ENCODE measurements around the gene GTF2H3. TPM values are rescaled to one million over a fixed set of nuclear protein-coding genes. Genes with fewer than 3 reads are reported as not detected.

The GTF2H3 gene
- total and polyA plus RNA-seq, 10 of the 15 experiments (the other 5 are each of a cell fraction or from before 2014, with no cell fraction given): 20.6 to 62.9 (median 34.7) TPM

DNA sequence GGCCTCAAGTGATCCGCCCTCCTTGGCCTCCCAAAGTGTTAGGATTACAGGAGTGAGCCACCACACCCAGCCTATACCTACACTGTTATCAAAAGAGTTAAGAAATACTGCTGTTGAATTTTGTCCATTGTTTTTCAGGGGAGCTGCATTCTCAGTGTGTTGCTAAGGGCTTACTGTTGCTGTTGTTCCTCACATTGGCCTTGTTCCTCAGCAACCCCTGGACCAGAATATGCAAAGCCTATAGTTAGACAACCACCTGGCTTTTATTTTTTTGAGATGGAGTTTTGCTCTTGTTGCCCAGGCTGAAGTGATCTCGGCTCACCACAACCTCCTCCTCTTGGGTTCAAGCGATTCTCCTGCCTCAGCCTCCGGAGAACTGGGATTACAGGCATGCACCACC, 73.8 kb downstream of the GTF2H3 start:
- Histone ChIP-seq H3K79me2 (ENCODE audit: control insufficient read depth, insufficient read depth, low read length) (peaks cover 3% of the 10 kb centered on the region), H3K27me3 (replicated peaks in 1 of 2; ENCODE audit: control insufficient read depth in 2 of 2, insufficient read depth in 2 of 2, low read length in 1 of 2) (no peaks in the 10 kb centered on the region), H3K4me3 (no peak overlapping the region), H2AFZ (ENCODE audit: control insufficient read depth, low read depth, low read length) (no peak overlapping the region), H3K9ac (ENCODE audit: control insufficient read depth, insufficient read depth, low read length) (no peak overlapping the region), H3K27ac (ENCODE audit: control insufficient read depth, insufficient read depth) (no peak overlapping the region), H4K20me1 (ENCODE audit: control insufficient read depth, insufficient read depth) (no peaks in the 10 kb centered on the region), H3K4me1 (ENCODE audit: control insufficient read depth, insufficient read depth, low read length) (no peaks in the 10 kb centered on the region; the same call in 1 of the 2 replicates), H3K36me3 (ENCODE audit: control insufficient read depth in 2 of 2, insufficient read depth in 2 of 2, low read length in 1 of 2) (no peaks in the 10 kb centered on the region), H3K9me3 (replicated peaks; ENCODE audit: control insufficient read depth, insufficient read depth, low read length) (no peaks in the 10 kb centered on the region), H3K4me2 (ENCODE audit: control insufficient read depth, insufficient read depth) (no peak overlapping the region)
- ChIA-PET CTCF (interaction anchor here (0.6 kb wide), 1 partner anchor 206 kb away, joined by 3 read pairs; no protein-coding TSS in a partner anchor), RAD21 (ENCODE audit: unreplicated experiment) (no interaction called here), POLR2A (no interaction called here), SMC1A (ENCODE audit: uncharacterized antibody, unreplicated experiment) (interaction anchor here (0.6 kb wide), 1 partner anchor 124 kb away, joined by 4 read pairs; no protein-coding TSS in a partner anchor)
- TF ChIP-seq TAF1 (IDR thresholded peaks at IDR 0.05; ENCODE audit: borderline replicate concordance, low read depth, low read length) (no peak), POLR2A (IDR thresholded peaks at IDR 0.05; ENCODE audit: low read depth, low read length) (no peak)
- intact Hi-C loops (cut with micrococcal nuclease; ENCODE audit: unreplicated experiment): no loop called here
- in situ Hi-C loops (cut with MboI): no loop called here
- ATAC-seq (no peak), FAIRE-seq (no peak), DNase-seq (ENCODE audit: low read depth, low spot score) (no peak)
- WGBS (ENCODE audit: insufficient coverage, insufficient replicate concordance, low lambda C conversion rate, missing lambda C conversion rate): 81% methylated on average over 4 of the region's 4 CpGs
- no TSS peak for BruUV-seq (replicated peaks)

Small RNA genes lying within 50 kb of the gene (small RNA-seq; reads per million reads assigned to genes)
- gene SNORA9B: 0.20 reads per million

Other genes starting within 250 kb of the GTF2H3 start
Only the 7 nearest of the 10 such genes appear.
- gene RILPL1, start 100.1 kb upstream of the GTF2H3 start, total RNA-seq (2014; rRNA removed): 0.23 and 0.65 TPM in 2 replicates
- 0.18 and 0.27 TPM in 2 replicates for gene RILPL1, start 100.1 kb upstream of the GTF2H3 start, total RNA-seq (2014; rRNA removed; fragmentation: Illumina TruSeq; extraction: Trizol)
- 0.41 and 0.56 TPM in 2 replicates for gene RILPL1, start 100.1 kb upstream of the GTF2H3 start, total RNA-seq (2021)
- gene RILPL1, start 100.1 kb upstream of the GTF2H3 start, polyA plus RNA-seq (2011; rRNA removed): 0.61 and 0.73 TPM in 2 replicates
- gene RILPL1, start 100.1 kb upstream of the GTF2H3 start, polyA plus RNA-seq (2014; fragmentation: Illumina TruSeq; extraction: Trizol): 0.35 TPM in 1 of 2 replicates, not detected in the other
- under 1 TPM; 0.07 to 0.14 TPM for gene RILPL1, start 100.1 kb upstream of the GTF2H3 start, polyA plus RNA-seq (2014; fragmentation: Nextera tagmentation; extraction: Ambion mirVana)
- 0.47 and 0.57 TPM in 2 replicates for gene RILPL1, start 100.1 kb upstream of the GTF2H3 start, polyA plus RNA-seq (2014; rRNA removed)
- gene RILPL1, start 100.1 kb upstream of the GTF2H3 start, polyA plus RNA-seq (2016; fragmentation: Nextera tagmentation; extraction: Ambion mirVana): under 1 TPM; 0.05 to 0.11 TPM
- gene TMED2, start 49.3 kb upstream of the GTF2H3 start, total RNA-seq (2014; rRNA removed): 139 and 159 TPM in 2 replicates
- 148 and 158 TPM in 2 replicates for gene TMED2, start 49.3 kb upstream of the GTF2H3 start, total RNA-seq (2014; rRNA removed; fragmentation: Illumina TruSeq; extraction: Trizol)
- gene TMED2, start 49.3 kb upstream of the GTF2H3 start, total RNA-seq (2021): 164 and 170 TPM in 2 replicates
- gene TMED2, start 49.3 kb upstream of the GTF2H3 start, polyA plus RNA-seq (2011; rRNA removed): 111 and 160 TPM in 2 replicates
- 146 and 175 TPM in 2 replicates for gene TMED2, start 49.3 kb upstream of the GTF2H3 start, polyA plus RNA-seq (2014; fragmentation: Illumina TruSeq; extraction: Trizol)
- 100 to 1,000 TPM in 1 of 2 experiments, 10 to 100 TPM in 1; 60.1 to 133 TPM for gene TMED2, start 49.3 kb upstream of the GTF2H3 start, polyA plus RNA-seq (2014; fragmentation: Nextera tagmentation; extraction: Ambion mirVana)
- 102 and 109 TPM in 2 replicates for gene TMED2, start 49.3 kb upstream of the GTF2H3 start, polyA plus RNA-seq (2014; rRNA removed)
- gene TMED2, start 49.3 kb upstream of the GTF2H3 start, polyA plus RNA-seq (2016; fragmentation: Nextera tagmentation; extraction: Ambion mirVana): 100 to 1,000 TPM; 347 to 371 TPM
- gene DDX55, start 31.7 kb upstream of the GTF2H3 start, total RNA-seq (2014; rRNA removed): 31.6 and 40.1 TPM in 2 replicates
- 33.5 and 34.5 TPM in 2 replicates for gene DDX55, start 31.7 kb upstream of the GTF2H3 start, total RNA-seq (2014; rRNA removed; fragmentation: Illumina TruSeq; extraction: Trizol)
- gene DDX55, start 31.7 kb upstream of the GTF2H3 start, total RNA-seq (2021): 26.8 and 30.2 TPM in 2 replicates
- gene DDX55, start 31.7 kb upstream of the GTF2H3 start, polyA plus RNA-seq (2011; rRNA removed): 32.3 and 37.1 TPM in 2 replicates
- 38.5 and 42.8 TPM in 2 replicates for gene DDX55, start 31.7 kb upstream of the GTF2H3 start, polyA plus RNA-seq (2014; fragmentation: Illumina TruSeq; extraction: Trizol)
- 1 to 10 TPM; 4.5 to 8.9 TPM for gene DDX55, start 31.7 kb upstream of the GTF2H3 start, polyA plus RNA-seq (2014; fragmentation: Nextera tagmentation; extraction: Ambion mirVana)
- gene DDX55, start 31.7 kb upstream of the GTF2H3 start, polyA plus RNA-seq (2014; rRNA removed): 34.2 and 37.6 TPM in 2 replicates
- gene DDX55, start 31.7 kb upstream of the GTF2H3 start, polyA plus RNA-seq (2016; fragmentation: Nextera tagmentation; extraction: Ambion mirVana): 10 to 100 TPM; 41.5 to 42.4 TPM
- 46.8 and 50.7 TPM in 2 replicates for gene EIF2B1, start 143 bp upstream of the GTF2H3 start, total RNA-seq (2014; rRNA removed)
- gene EIF2B1, start 143 bp upstream of the GTF2H3 start, total RNA-seq (2014; rRNA removed; fragmentation: Illumina TruSeq; extraction: Trizol): 39.5 and 40.9 TPM in 2 replicates
- gene EIF2B1, start 143 bp upstream of the GTF2H3 start, total RNA-seq (2021): 60.8 and 63.8 TPM in 2 replicates
- gene EIF2B1, start 143 bp upstream of the GTF2H3 start, polyA plus RNA-seq (2011; rRNA removed): 44.6 and 47.9 TPM in 2 replicates
- gene EIF2B1, start 143 bp upstream of the GTF2H3 start, polyA plus RNA-seq (2014; fragmentation: Illumina TruSeq; extraction: Trizol): 65.7 and 75.4 TPM in 2 replicates
- gene EIF2B1, start 143 bp upstream of the GTF2H3 start, polyA plus RNA-seq (2014; fragmentation: Nextera tagmentation; extraction: Ambion mirVana): 10 to 100 TPM; 17.6 to 25.9 TPM
- gene EIF2B1, start 143 bp upstream of the GTF2H3 start, polyA plus RNA-seq (2014; rRNA removed): 49.9 and 50.3 TPM in 2 replicates
- 100 to 1,000 TPM; 111 to 131 TPM for gene EIF2B1, start 143 bp upstream of the GTF2H3 start, polyA plus RNA-seq (2016; fragmentation: Nextera tagmentation; extraction: Ambion mirVana)
- gene TCTN2, start 37.3 kb downstream of the GTF2H3 start, total RNA-seq (2014; rRNA removed): 4.2 and 4.7 TPM in 2 replicates
- 3.1 and 3.2 TPM in 2 replicates for gene TCTN2, start 37.3 kb downstream of the GTF2H3 start, total RNA-seq (2014; rRNA removed; fragmentation: Illumina TruSeq; extraction: Trizol)
- gene TCTN2, start 37.3 kb downstream of the GTF2H3 start, total RNA-seq (2021): 3.6 and 5.5 TPM in 2 replicates
- gene TCTN2, start 37.3 kb downstream of the GTF2H3 start, polyA plus RNA-seq (2011; rRNA removed): 3.3 and 3.9 TPM in 2 replicates
- gene TCTN2, start 37.3 kb downstream of the GTF2H3 start, polyA plus RNA-seq (2014; fragmentation: Illumina TruSeq; extraction: Trizol): 3.8 and 4.8 TPM in 2 replicates
- gene TCTN2, start 37.3 kb downstream of the GTF2H3 start, polyA plus RNA-seq (2014; fragmentation: Nextera tagmentation; extraction: Ambion mirVana): under 1 TPM; 0.55 to 0.76 TPM
- 2.8 and 3.4 TPM in 2 replicates for gene TCTN2, start 37.3 kb downstream of the GTF2H3 start, polyA plus RNA-seq (2014; rRNA removed)
- 1 to 10 TPM; 2.5 to 2.6 TPM for gene TCTN2, start 37.3 kb downstream of the GTF2H3 start, polyA plus RNA-seq (2016; fragmentation: Nextera tagmentation; extraction: Ambion mirVana)
- gene ATP6V0A2, start 78.5 kb downstream of the GTF2H3 start, total RNA-seq (2014; rRNA removed): 51.1 and 53.8 TPM in 2 replicates
- gene ATP6V0A2, start 78.5 kb downstream of the GTF2H3 start, total RNA-seq (2014; rRNA removed; fragmentation: Illumina TruSeq; extraction: Trizol): 28.3 and 28.9 TPM in 2 replicates
- gene ATP6V0A2, start 78.5 kb downstream of the GTF2H3 start, total RNA-seq (2021): 50.3 and 52.3 TPM in 2 replicates
- gene ATP6V0A2, start 78.5 kb downstream of the GTF2H3 start, polyA plus RNA-seq (2011; rRNA removed): 47.9 and 49.6 TPM in 2 replicates
- 32.3 and 41.0 TPM in 2 replicates for gene ATP6V0A2, start 78.5 kb downstream of the GTF2H3 start, polyA plus RNA-seq (2014; fragmentation: Illumina TruSeq; extraction: Trizol)
- gene ATP6V0A2, start 78.5 kb downstream of the GTF2H3 start, polyA plus RNA-seq (2014; fragmentation: Nextera tagmentation; extraction: Ambion mirVana): 10 to 100 TPM in 1 of 2 experiments, 1 to 10 TPM in 1; 9.2 to 17.7 TPM
- 35.0 and 41.4 TPM in 2 replicates for gene ATP6V0A2, start 78.5 kb downstream of the GTF2H3 start, polyA plus RNA-seq (2014; rRNA removed)
- gene ATP6V0A2, start 78.5 kb downstream of the GTF2H3 start, polyA plus RNA-seq (2016; fragmentation: Nextera tagmentation; extraction: Ambion mirVana): 10 to 100 TPM; 36.7 to 39.9 TPM
- gene DNAH10, start 128.5 kb downstream of the GTF2H3 start, total RNA-seq (2014; rRNA removed): 0.05 and 0.06 TPM in 2 replicates
- 0.04 and 0.09 TPM in 2 replicates for gene DNAH10, start 128.5 kb downstream of the GTF2H3 start, total RNA-seq (2014; rRNA removed; fragmentation: Illumina TruSeq; extraction: Trizol)
- 0.18 and 0.53 TPM in 2 replicates for gene DNAH10, start 128.5 kb downstream of the GTF2H3 start, total RNA-seq (2021)
- gene DNAH10, start 128.5 kb downstream of the GTF2H3 start, polyA plus RNA-seq (2011; rRNA removed): 0.01 and 0.06 TPM in 2 replicates
- 0.03 and 0.06 TPM in 2 replicates for gene DNAH10, start 128.5 kb downstream of the GTF2H3 start, polyA plus RNA-seq (2014; fragmentation: Illumina TruSeq; extraction: Trizol)
- under 1 TPM; 0.04 to 0.05 TPM for gene DNAH10, start 128.5 kb downstream of the GTF2H3 start, polyA plus RNA-seq (2014; fragmentation: Nextera tagmentation; extraction: Ambion mirVana)
- 0.05 and 0.10 TPM in 2 replicates for gene DNAH10, start 128.5 kb downstream of the GTF2H3 start, polyA plus RNA-seq (2014; rRNA removed)
- gene DNAH10, start 128.5 kb downstream of the GTF2H3 start, polyA plus RNA-seq (2016; fragmentation: Nextera tagmentation; extraction: Ambion mirVana): under 1 TPM; 0.05 to 0.32 TPM